ENCODE measurements around the gene MXD1. TPM values are rescaled to one million over a fixed set of nuclear protein-coding genes. Genes with fewer than 3 reads are reported as not detected.

MXD1 gene
- total and polyA plus RNA-seq, 9 of the 15 experiments (the other 6 are each of a cell fraction or from before 2014, with no cell fraction given) = 6.7 to 35.9 (median 11.0) TPM

- TF ChIP-seq MYC (IDR thresholded peaks at IDR 0.05; ENCODE audit: low read depth, low read length) (0 out of 2 replicates have a peak, but pooled peaks have one; percentile 17), MYC (CRISPR knock-in tag; IDR thresholded peaks at IDR 0.05; ENCODE audit: borderline replicate concordance, low read depth) (no peak), MCM3 (IDR thresholded peaks at IDR 0.05) (no peak), MAFK (IDR thresholded peaks at IDR 0.05; ENCODE audit: low read length) (no peak), TEAD1 (CRISPR knock-in tag; IDR thresholded peaks at IDR 0.05) (peak; percentile 91 to 92), ZNF583 (CRISPR knock-in tag; IDR thresholded peaks at IDR 0.05) (no peak), MTA2 (IDR thresholded peaks at IDR 0.05; ENCODE audit: low read depth) (peak; percentile 79), FOSL1 (tag; conservative IDR thresholded peaks at IDR 0.05) (peak; percentile 49), SIN3B (IDR thresholded peaks at IDR 0.05; ENCODE audit: low read depth) (no peak), ZFPM2 (CRISPR knock-in tag; IDR thresholded peaks at IDR 0.05) (no peak), HCFC1 (IDR thresholded peaks at IDR 0.05; ENCODE audit: low read depth, low read length) (no peak), CCAR2 (IDR thresholded peaks at IDR 0.05; ENCODE audit: low read depth, low read length) (no peak), CTCF (IDR thresholded peaks at IDR 0.05 in 2 of 3, conservative IDR thresholded peaks at IDR 0.05 in 1 of 3; ENCODE audit: insufficient read depth in 2 of 3, low read depth in 1 of 3, low read length in 3 of 3) (no peak), BCOR (IDR thresholded peaks at IDR 0.05) (peak; percentile 68; the same call in 1 of the 2 replicates), STAT5B (CRISPR knock-in tag; IDR thresholded peaks at IDR 0.05) (no peak), PHF20 (IDR thresholded peaks at IDR 0.05; ENCODE audit: partially characterized antibody) (no peak), TSHZ1 (CRISPR knock-in tag; IDR thresholded peaks at IDR 0.05) (no peak), FOXK2 (conservative IDR thresholded peaks at IDR 0.05 in 1 of 2, IDR thresholded peaks at IDR 0.05 in 1 of 2; ENCODE audit: low read depth in 2 of 2) (peak; percentile 35 to 62; a peak in 1 of 4 replicates), FOXK1 (CRISPR knock-in tag; IDR thresholded peaks at IDR 0.05; ENCODE audit: borderline replicate concordance) (no peak), MTA1 (IDR thresholded peaks at IDR 0.05; ENCODE audit: borderline replicate concordance) (peak; percentile 37; the same call in 1 of the 2 replicates), ZNF57 (CRISPR knock-in tag; IDR thresholded peaks at IDR 0.05) (no peak), STAT5A (IDR thresholded peaks at IDR 0.05; ENCODE audit: borderline replicate concordance, low read length) (peak; percentile 58; the same call in 1 of the 2 replicates), HDAC8 (tag; IDR thresholded peaks at IDR 0.05) (no peak), MAX (CRISPR knock-in tag; IDR thresholded peaks at IDR 0.05) (no peak), ETS1 (conservative IDR thresholded peaks at IDR 0.05; ENCODE audit: control insufficient read depth, low read depth, low read length) (no peak)
Observed at GRCh38 chr2:69973335-69973735, 58.4 kb downstream of the MXD1 start (continued).

Data from K562 (cell line).